Esophagus squamous epithelium (tissue), 4 donors: ENCODE results near the gene RALGAPA1.
"Not testable (repeated sequence)": the region's sequence is repeated elsewhere in the genome, so short reads cannot be mapped to it uniquely, and the experiment has no call there.

Experiments
- CTCF ChIP-seq, 6 experiments: fragments of 450-650 bp in 4 of 6; fragments of 200-600 bp in 2 of 6; sonication (generic) in 2 of 6; IDR thresholded peaks; one replicate each; pipeline ENCODE4 v1.5.1; 2016 to 2019; ENCODE audit warnings: antibody characterized with exemption in 6 of 6, mild to moderate bottlenecking in 4 of 6, moderate library complexity in 4 of 6
- POLR2A ChIP-seq, 4 donors: fragments of 450-650 bp; IDR thresholded peaks; one replicate each; pipeline ENCODE4 v1.6.1; 2017; ENCODE audit warnings: antibody characterized with exemption in 4 of 4, mild to moderate bottlenecking in 4 of 4, moderate library complexity in 3 of 4

- TF ChIP-seq CTCF, POLR2A (IDR thresholded peaks at IDR 0.05): not testable (repeated sequence)
Measured at GRCh38 chr14:35683688-35684087, 125.4 kb downstream of the RALGAPA1 start.
